IMR-90 (cell line): Measurements from ENCODE around the gene JADE2. TPM values are rescaled to one million over a fixed set of nuclear protein-coding genes. Genes with fewer than 3 reads are reported as not detected.
A peak's percentile ranks its signal among the peaks of the same experiment; 100 is the strongest.

Experiments used
- ATAC-seq: fragments of 200-7000 bp; cut with Tn5 transposase; 2 replicates; pipeline ENCODE4 v1.9.1; 2020; ENCODE audit warnings: low read depth, mild to moderate bottlenecking, moderate library complexity
- BruUV-seq: library from RNA; stranded (reverse); fragments of 400-500 nt; replicated peaks from 2 replicates; lab custom pipeline; 2021; lab: Mats Ljungman, UMichigan
- CTCF ChIA-PET: fragments of 300-600 bp; formaldehyde crosslinking; extraction: SDS; loops from one replicate; lab custom pipeline; 2021; ENCODE audit warnings: antibody characterized with exemption; lab: Yijun Ruan, JAX
- POLR2A ChIA-PET: fragments of 300-600 bp; sonication (Branson Sonifier 250); formaldehyde crosslinking; loops from one replicate; lab custom pipeline; 2022; ENCODE audit warnings: antibody characterized with exemption; ENCODE audit not compliant: unreplicated experiment; lab: Charles Lee
- DNase-seq: peaks from one replicate; pipeline ENCODE4 v3.0.0; 2013
- H2AFZ ChIP-seq: replicated peaks from 2 replicates; pipeline ENCODE3; 2013; ENCODE audit warnings: low read length, mild to moderate bottlenecking; ENCODE audit not compliant: poor library complexity
- H2AK5ac ChIP-seq: 2 replicates; pipeline ENCODE4 v1.6.1; 2013; ENCODE audit warnings: low read depth, low read length, inconsistent platforms
- H2AK9ac ChIP-seq: replicated peaks from 2 replicates; pipeline ENCODE3; 2013; ENCODE audit warnings: mild to moderate bottlenecking, low read depth, low read length, moderate library complexity; ENCODE audit not compliant: poor library complexity
- H2BK120ac ChIP-seq: 2 replicates; pipeline ENCODE4 v1.6.1; 2013; ENCODE audit warnings: low read depth, low read length, inconsistent platforms
- H2BK15ac ChIP-seq: 3 replicates; pipeline ENCODE4 v1.6.1; 2013; ENCODE audit warnings: low read depth, low read length, inconsistent platforms
- H2BK20ac ChIP-seq: 2 replicates; pipeline ENCODE4 v1.6.1; 2013; ENCODE audit warnings: low read depth, mild to moderate bottlenecking, inconsistent platforms, low read length, moderate library complexity
- H2BK5ac ChIP-seq: 2 replicates; pipeline ENCODE4 v1.6.1; 2013; ENCODE audit warnings: mild to moderate bottlenecking, low read depth, low read length, inconsistent platforms; ENCODE audit not compliant: poor library complexity, severe bottlenecking
- H3K14ac ChIP-seq: replicated peaks from 2 replicates; pipeline ENCODE4 v1.6.1; 2013; ENCODE audit warnings: low read depth, low read length, inconsistent platforms
- H3K18ac ChIP-seq: 2 replicates; pipeline ENCODE4 v1.6.1; 2013; ENCODE audit warnings: low read depth, low read length, control low read depth
- H3K23ac ChIP-seq: 2 replicates; pipeline ENCODE4 v1.6.1; 2013; ENCODE audit warnings: low read depth, low read length, inconsistent platforms
- H3K27ac ChIP-seq: 2 replicates; pipeline ENCODE4 v1.5.1; 2013; ENCODE audit warnings: mild to moderate bottlenecking, control low read depth, low read length; ENCODE audit not compliant: insufficient read depth
- H3K27me3 ChIP-seq: 2 replicates; pipeline ENCODE4 v1.6.1; 2013; ENCODE audit warnings: low read length; ENCODE audit not compliant: control insufficient read depth, insufficient read depth
- H3K36me3 ChIP-seq: 2 replicates; pipeline ENCODE4 v1.6.1; 2013; ENCODE audit warnings: low read length, mixed read lengths; ENCODE audit not compliant: control insufficient read depth, insufficient read depth
- H3K4ac ChIP-seq: 2 replicates; pipeline ENCODE4 v1.6.1; 2013; ENCODE audit warnings: low read depth, low read length, inconsistent platforms
- H3K4me1 ChIP-seq: 2 replicates; pipeline ENCODE4 v1.6.1; 2013; ENCODE audit warnings: low read length, mixed read lengths; ENCODE audit not compliant: control insufficient read depth, insufficient read depth
- H3K4me2 ChIP-seq: 2 replicates; pipeline ENCODE4 v1.6.1; 2013; ENCODE audit warnings: low read depth, mild to moderate bottlenecking, control low read depth, low read length, moderate library complexity
- H3K4me3 ChIP-seq: 2 replicates; pipeline ENCODE4 v1.5.1; 2013; ENCODE audit warnings: low read depth, mild to moderate bottlenecking, control low read depth, low read length, moderate library complexity; ENCODE audit not compliant: insufficient read depth
- H3K56ac ChIP-seq: 2 replicates; pipeline ENCODE4 v1.6.1; 2013; ENCODE audit warnings: low read length, inconsistent platforms; ENCODE audit not compliant: insufficient read depth; ENCODE audit errors: extremely low read depth
- H3K79me1 ChIP-seq, 2 experiments: 2 replicates each; pipeline ENCODE4 v1.6.1; 2013; ENCODE audit warnings: low read length in 2 of 2, inconsistent platforms in 1 of 2, low read depth in 1 of 2
- H3K9ac ChIP-seq: 2 replicates; pipeline ENCODE4 v1.6.1; 2013; ENCODE audit warnings: low read depth, low read length, control low read depth
- H3K9me1 ChIP-seq: 2 replicates; pipeline ENCODE4 v1.6.1; 2013; ENCODE audit warnings: low read length, inconsistent platforms; ENCODE audit not compliant: insufficient read depth
- H3K9me3 ChIP-seq: 2 replicates; pipeline ENCODE4 v1.6.1; 2013; ENCODE audit warnings: low read length; ENCODE audit not compliant: control insufficient read depth, insufficient read depth
- H4K20me1 ChIP-seq: 2 replicates; pipeline ENCODE4 v1.6.1; 2013; ENCODE audit warnings: low read length, inconsistent platforms; ENCODE audit not compliant: insufficient read depth
- H4K5ac ChIP-seq: 2 replicates; pipeline ENCODE4 v1.6.1; 2013; ENCODE audit warnings: mild to moderate bottlenecking, low read depth, low read length, control low read depth
- H4K8ac ChIP-seq, 2 experiments: 2 replicates each; pipeline ENCODE4 v1.6.1; 2013; ENCODE audit warnings: low read depth in 2 of 2, low read length in 2 of 2, control low read depth in 1 of 2, inconsistent platforms in 1 of 2
- H4K91ac ChIP-seq: 2 replicates; pipeline ENCODE4 v1.6.1; 2013; ENCODE audit warnings: low read depth, low read length, inconsistent platforms; ENCODE audit not compliant: insufficient read depth
- BHLHE40 ChIP-seq: fragments of 150-350 bp; IDR thresholded peaks from 2 replicates; pipeline ENCODE4 v1.6.1; 2016; ENCODE audit warnings: mild to moderate bottlenecking, low read depth, low read length
- CEBPB ChIP-seq: IDR thresholded peaks from 2 replicates; pipeline ENCODE4 v1.6.1; 2012; ENCODE audit warnings: low read depth, low read length, improper control_type of control experiment
- MAZ ChIP-seq: IDR thresholded peaks from 2 replicates; pipeline ENCODE4 v1.6.1; 2012; ENCODE audit warnings: low read depth, mild to moderate bottlenecking, low read length, improper control_type of control experiment, moderate library complexity, borderline replicate concordance
- MXI1 ChIP-seq: IDR thresholded peaks from 2 replicates; pipeline ENCODE4 v1.6.1; 2012; ENCODE audit warnings: low read depth, mild to moderate bottlenecking, low read length, moderate library complexity, borderline replicate concordance
- WGBS, 2 experiments: methylation state at CpG; one replicate each; pipeline versions ENCODE4 v1.1.5 to v1.1.7; 2013; ENCODE audit warnings: missing lambda C conversion rate in 2 of 2; ENCODE audit not compliant: insufficient read length in 1 of 2; ENCODE audit errors: extremely low coverage in 2 of 2; 5-methylcytosine and 5-hydroxymethylcytosine counted together
- dilution Hi-C: fragments of 300-500 bp; cut with HindIII; formaldehyde crosslinking; loops from one replicate; pipeline ENCODE4 v1.14.3; 2018; ENCODE audit warnings: low sequenced_read_pairs; ENCODE audit not compliant: unreplicated experiment
- in situ Hi-C: fragments of 300-500 bp; cut with MboI; formaldehyde crosslinking; loops from 3 replicates; pipeline ENCODE4 v1.14.3; 2019; ENCODE audit warnings: low sequenced_read_pairs, inconsistent platforms, mixed read lengths
- intact Hi-C: fragments of 100-400 bp; cut with micrococcal nuclease; formaldehyde crosslinking; loops from 2 replicates; pipeline ENCODE4 v1.10.0; 2022
- polyA plus RNA-seq, 3 experiments: library from polyadenylated mRNA; depleted of rRNA; stranded (reverse); fragments of >200 nt; gene quantifications; 2 replicates each; pipeline ENCODE4 v1.2.3, GENCODE V29; 2012; ENCODE audit warnings: low replicate concordance in 1 of 3
- total RNA-seq: library from RNA; depleted of rRNA; stranded (reverse); fragments of >200 nt; gene quantifications from 2 replicates; pipeline ENCODE4 v1.2.3, GENCODE V29; 2012
- TF ChIP-seq, protein P1 (sequence below): fragments of 150-350 bp; IDR thresholded peaks from 2 replicates; pipeline ENCODE4 v1.6.1; 2016; ENCODE audit warnings: low read depth, mild to moderate bottlenecking, low read length, moderate library complexity, borderline replicate concordance
- TF ChIP-seq, protein P2 (sequence below): conservative IDR thresholded peaks from 2 replicates; pipeline ENCODE4 v1.5.1; 2012; ENCODE audit warnings: mild to moderate bottlenecking, low read depth, low read length, improper control_type of control experiment
- TF ChIP-seq, protein P3 (sequence below): fragments of 150-350 bp; IDR thresholded peaks from 2 replicates; pipeline ENCODE4 v1.6.1; 2017; ENCODE audit warnings: mild to moderate bottlenecking, antibody characterized with exemption, low read length, low read depth

The JADE2 gene
- total and polyA plus RNA-seq, 2 of the 4 experiments (the other 2 are of a cell fraction), result 13.3 to 14.9 TPM

DNA sequence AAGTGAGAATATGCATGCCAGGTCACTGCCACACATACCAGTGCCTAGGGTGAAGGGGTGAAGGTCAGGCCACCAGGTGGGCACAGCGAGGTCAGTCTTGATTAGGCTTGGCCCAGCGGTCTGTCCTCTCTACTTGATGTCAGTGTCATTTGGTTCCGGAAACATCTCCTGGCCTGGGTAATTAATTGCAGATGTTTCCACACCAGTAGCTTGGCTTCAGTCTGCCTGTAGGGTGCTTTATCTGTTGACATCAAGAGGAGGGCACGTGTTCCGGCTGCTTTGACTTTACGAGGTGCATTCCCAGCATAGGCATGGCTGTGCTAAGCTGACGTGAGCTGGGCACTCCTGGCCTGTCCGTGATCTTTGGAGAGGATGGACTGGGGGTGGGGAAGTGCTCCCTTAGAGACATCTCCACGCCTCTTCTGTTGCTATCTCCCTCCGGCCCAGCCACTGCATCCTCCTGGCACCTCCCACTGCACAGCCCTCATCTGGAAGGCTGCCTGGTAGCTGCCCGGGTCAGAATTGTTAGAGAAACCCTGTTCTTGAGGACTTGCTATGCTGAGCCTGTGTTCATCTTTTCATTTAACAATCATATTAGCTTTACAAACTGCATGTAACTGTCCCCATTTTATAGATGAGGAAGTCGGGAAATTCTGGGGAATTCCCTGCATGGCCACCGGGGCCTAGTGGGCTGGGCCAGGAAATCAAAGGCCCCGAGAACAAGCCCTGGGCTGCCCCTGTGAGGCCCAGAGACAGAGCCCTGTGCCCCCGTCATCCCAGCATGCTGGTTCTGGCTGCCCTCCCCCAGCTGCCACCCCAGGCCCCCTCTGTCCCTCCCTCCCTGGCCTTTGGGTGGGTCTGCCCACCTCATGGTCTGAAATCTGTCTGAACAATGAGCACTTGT lies 29.1 kb downstream of the JADE2 start:
- Histone ChIP-seq H3K4me2 (no peak overlapping the region), H2AFZ (peak overlapping the region; percentile 81), H3K4me1 (peaks cover 56% of the 10 kb centered on the region), H2AK5ac (peak overlapping the region; percentile 98), H2BK15ac (peak overlapping the region; percentile 94; the same call in 2 of the 3 replicates), H4K20me1 (0 out of 2 replicates have a peak, but pooled peaks cover 3% of the 10 kb centered on the region), H3K14ac (peak overlapping the region; percentile 86), H3K4ac (peak overlapping the region; percentile 96), H3K79me1 (peaks cover 34 to 68% of the 10 kb centered on the region in 2 experiments), H3K27ac (peak overlapping the region; percentile 32), H2BK20ac (peak overlapping the region; percentile 84), H3K27me3 (no peaks in the 10 kb centered on the region), H3K9me3 (no peaks in the 10 kb centered on the region), H3K9ac (no peak overlapping the region), H3K4me3 (no peak overlapping the region), H3K56ac (peak overlapping the region; percentile 50; the same call in 1 of the 2 replicates), H3K23ac (peak overlapping the region; percentile 56; the same call in 1 of the 2 replicates), H2AK9ac (peak overlapping the region; percentile 93), H4K8ac (peak overlapping the region; percentile 39 to 86; a peak in 3 of 4 replicates), H3K9me1 (peaks cover 64% of the 10 kb centered on the region), H3K18ac (peak overlapping the region; percentile 7; the same call in 1 of the 2 replicates), H2BK5ac (peak overlapping the region; percentile 96), H3K36me3 (peaks cover 19% of the 10 kb centered on the region), H2BK120ac (peak overlapping the region; percentile 95), H4K5ac (peak overlapping the region; percentile 46; the same call in 1 of the 2 replicates), H4K91ac (peak overlapping the region; percentile 97)
- TF ChIP-seq, protein P1, sequence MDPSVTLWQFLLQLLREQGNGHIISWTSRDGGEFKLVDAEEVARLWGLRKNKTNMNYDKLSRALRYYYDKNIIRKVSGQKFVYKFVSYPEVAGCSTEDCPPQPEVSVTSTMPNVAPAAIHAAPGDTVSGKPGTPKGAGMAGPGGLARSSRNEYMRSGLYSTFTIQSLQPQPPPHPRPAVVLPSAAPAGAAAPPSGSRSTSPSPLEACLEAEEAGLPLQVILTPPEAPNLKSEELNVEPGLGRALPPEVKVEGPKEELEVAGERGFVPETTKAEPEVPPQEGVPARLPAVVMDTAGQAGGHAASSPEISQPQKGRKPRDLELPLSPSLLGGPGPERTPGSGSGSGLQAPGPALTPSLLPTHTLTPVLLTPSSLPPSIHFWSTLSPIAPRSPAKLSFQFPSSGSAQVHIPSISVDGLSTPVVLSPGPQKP, result no peak
- TF ChIP-seq, protein P2, sequence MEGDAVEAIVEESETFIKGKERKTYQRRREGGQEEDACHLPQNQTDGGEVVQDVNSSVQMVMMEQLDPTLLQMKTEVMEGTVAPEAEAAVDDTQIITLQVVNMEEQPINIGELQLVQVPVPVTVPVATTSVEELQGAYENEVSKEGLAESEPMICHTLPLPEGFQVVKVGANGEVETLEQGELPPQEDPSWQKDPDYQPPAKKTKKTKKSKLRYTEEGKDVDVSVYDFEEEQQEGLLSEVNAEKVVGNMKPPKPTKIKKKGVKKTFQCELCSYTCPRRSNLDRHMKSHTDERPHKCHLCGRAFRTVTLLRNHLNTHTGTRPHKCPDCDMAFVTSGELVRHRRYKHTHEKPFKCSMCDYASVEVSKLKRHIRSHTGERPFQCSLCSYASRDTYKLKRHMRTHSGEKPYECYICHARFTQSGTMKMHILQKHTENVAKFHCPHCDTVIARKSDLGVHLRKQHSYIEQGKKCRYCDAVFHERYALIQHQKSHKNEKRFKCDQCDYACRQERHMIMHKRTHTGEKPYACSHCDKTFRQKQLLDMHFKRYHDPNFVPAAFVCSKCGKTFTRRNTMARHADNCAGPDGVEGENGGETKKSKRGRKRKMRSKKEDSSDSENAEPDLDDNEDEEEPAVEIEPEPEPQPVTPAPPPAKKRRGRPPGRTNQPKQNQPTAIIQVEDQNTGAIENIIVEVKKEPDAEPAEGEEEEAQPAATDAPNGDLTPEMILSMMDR, result 0 out of 2 replicates have a peak, but pooled peaks have one; percentile 9
- peak; percentile 80; the same call in 1 of the 2 replicates for TF ChIP-seq MXI1
- TF ChIP-seq MAZ, result no peak
- TF ChIP-seq CEBPB, result 0 out of 2 replicates have a peak, but pooled peaks have one; percentile 5
- TF ChIP-seq, protein P3, sequence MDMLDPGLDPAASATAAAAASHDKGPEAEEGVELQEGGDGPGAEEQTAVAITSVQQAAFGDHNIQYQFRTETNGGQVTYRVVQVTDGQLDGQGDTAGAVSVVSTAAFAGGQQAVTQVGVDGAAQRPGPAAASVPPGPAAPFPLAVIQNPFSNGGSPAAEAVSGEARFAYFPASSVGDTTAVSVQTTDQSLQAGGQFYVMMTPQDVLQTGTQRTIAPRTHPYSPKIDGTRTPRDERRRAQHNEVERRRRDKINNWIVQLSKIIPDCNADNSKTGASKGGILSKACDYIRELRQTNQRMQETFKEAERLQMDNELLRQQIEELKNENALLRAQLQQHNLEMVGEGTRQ, result peak; percentile 86; the same call in 1 of the 2 replicates
- peak; percentile 91 for TF ChIP-seq BHLHE40
- dilution Hi-C loops, result no loop called here
- DNase-seq, result peak; percentile 82
- POLR2A ChIA-PET, result no interaction called here
- CTCF ChIA-PET, result interaction anchor here (0.8 to 1.3 kb wide), 2 partner anchors 27 to 163 kb away, joined by 4 read pairs; no protein-coding TSS in a partner anchor
- peak; percentile 66 for ATAC-seq
- in situ Hi-C loops, result no loop called here
- 67% methylated on average over 3 of the region's 15 CpGs; no CpG with 5 or more reads in 1 of the 2 experiments for WGBS, 2 experiments
- intact Hi-C loops, result no loop called here
- BruUV-seq, result no TSS peak
